Measurements from ENCODE around the gene MSMP. TPM values are rescaled to one million over a fixed set of nuclear protein-coding genes. Genes with fewer than 3 reads are reported as not detected.
A peak's percentile ranks its signal among the peaks of the same experiment; 100 is the strongest.

Gene MSMP
- total and polyA plus RNA-seq, 2 donors (not counting 3 experiments of a cell fraction or from before 2014, with no cell fraction given): 18.8 to 29.0 TPM

- CTCF ChIA-PET: interaction anchor here (1.5 to 8.9 kb wide), 3 partner anchors 10 to 29 kb away, joined by 3 to 53 read pairs (median 6); no protein-coding TSS in a partner anchor
- no peak overlapping the region for H3K4me2 ChIP-seq (ENCODE audit: insufficient read depth, low read length)
- H3K9ac ChIP-seq (replicated peaks; ENCODE audit: extremely low read depth, insufficient read depth, low read length): no peak overlapping the region
- no peak for FAIRE-seq
- no peak overlapping the region for H2AFZ ChIP-seq (ENCODE audit: low read depth, low read length)
- H3K9me1 ChIP-seq (replicated peaks; ENCODE audit: control insufficient read depth, extremely low read depth, insufficient read depth, low read length): no peaks in the 10 kb centered on the region
- no peaks in the 10 kb centered on the region for H3K27me3 ChIP-seq (ENCODE audit: control insufficient read depth in 2 of 2, insufficient read depth in 2 of 2, low read length in 2 of 2)
- POLR2A ChIA-PET: no interaction called here
- no peaks in the 10 kb centered on the region for H4K20me1 ChIP-seq (replicated peaks; ENCODE audit: control insufficient read depth, extremely low read depth, insufficient read depth, low read length)
- no peaks in the 10 kb centered on the region for H3K4me1 ChIP-seq (ENCODE audit: control insufficient read depth, extremely low read depth, insufficient read depth, low read length)
- intact Hi-C loops (cut with micrococcal nuclease) (no loop called here), dilution Hi-C loops (cut with MboI; ENCODE audit: extremely low pct_ligation_motif_present, low sequenced_read_pairs) (no loop called here)
- no peak for TF ChIP-seq FOS (IDR thresholded peaks at IDR 0.05; ENCODE audit: borderline replicate concordance, insufficient read depth, low read length)
- TF ChIP-seq JUN (IDR thresholded peaks at IDR 0.05; ENCODE audit: borderline replicate concordance, insufficient read depth, insufficient read length, low read depth): no peak
- no peak for TF ChIP-seq MYC (IDR thresholded peaks at IDR 0.05; ENCODE audit: low read depth, low read length)
- no peak for TF ChIP-seq POLR2A (IDR thresholded peaks at IDR 0.05; ENCODE audit: low read depth, low read length)
- no peak for TF ChIP-seq EZH2 (IDR thresholded peaks at IDR 0.05; ENCODE audit: borderline replicate concordance, low read depth, low read length, severe bottlenecking)
- TF ChIP-seq POLR2AphosphoS5 (IDR thresholded peaks at IDR 0.05; ENCODE audit: insufficient read depth, low read depth, low read length): no peak
- H3K36me3 ChIP-seq (ENCODE audit: control insufficient read depth in 2 of 2, extremely low read depth in 1 of 2, insufficient read depth in 2 of 2, low read length in 2 of 2): peaks cover 63 to 83% of the 10 kb centered on the region in 2 experiments
- no peak for DNase-seq (ENCODE audit: low read depth, low spot score)
- TSS peak; percentile 28 for BruUV-seq (replicated peaks)
- no peak overlapping the region for H3K4me3 ChIP-seq (replicated peaks in 1 of 3; ENCODE audit: insufficient read depth in 1 of 3, low read depth in 1 of 3, low read length in 3 of 3)
- H3K79me2 ChIP-seq (ENCODE audit: control insufficient read depth, insufficient read depth, low read length): peaks cover 2% of the 10 kb centered on the region
- no peak overlapping the region for H3K27ac ChIP-seq (ENCODE audit: insufficient read depth, low read depth, low read length)
- no peaks in the 10 kb centered on the region for H3K9me3 ChIP-seq (replicated peaks; ENCODE audit: control insufficient read depth, insufficient read depth, low read length)
Measured at GRCh38 chr9:35717132-35717870, 36.8 kb downstream of the MSMP start.

GRCh38 chr9:35716230-35716629, 37.8 kb downstream of the MSMP start:
- Histone ChIP-seq H4K20me1 (replicated peaks; ENCODE audit: control insufficient read depth, extremely low read depth, insufficient read depth, low read length) (no peaks in the 10 kb centered on the region), H3K4me1 (ENCODE audit: control insufficient read depth, extremely low read depth, insufficient read depth, low read length) (no peaks in the 10 kb centered on the region), H3K27ac (ENCODE audit: insufficient read depth, low read depth, low read length) (no peak overlapping the region), H3K27me3 (ENCODE audit: control insufficient read depth in 2 of 2, insufficient read depth in 2 of 2, low read length in 2 of 2) (no peaks in the 10 kb centered on the region), H3K9me3 (replicated peaks; ENCODE audit: control insufficient read depth, insufficient read depth, low read length) (no peaks in the 10 kb centered on the region), H3K4me3 (replicated peaks in 1 of 3; ENCODE audit: insufficient read depth in 1 of 3, low read depth in 1 of 3, low read length in 3 of 3) (no peak overlapping the region), H3K9ac (replicated peaks; ENCODE audit: extremely low read depth, insufficient read depth, low read length) (no peak overlapping the region), H3K4me2 (ENCODE audit: insufficient read depth, low read length) (no peak overlapping the region), H3K9me1 (replicated peaks; ENCODE audit: control insufficient read depth, extremely low read depth, insufficient read depth, low read length) (no peaks in the 10 kb centered on the region), H3K36me3 (ENCODE audit: control insufficient read depth in 2 of 2, extremely low read depth in 1 of 2, insufficient read depth in 2 of 2, low read length in 2 of 2) (peaks cover 64 to 84% of the 10 kb centered on the region in 2 experiments), H2AFZ (ENCODE audit: low read depth, low read length) (no peak overlapping the region), H3K79me2 (ENCODE audit: control insufficient read depth, insufficient read depth, low read length) (no peaks in the 10 kb centered on the region)
- intact Hi-C loops (cut with micrococcal nuclease) (no loop called here), dilution Hi-C loops (cut with MboI; ENCODE audit: extremely low pct_ligation_motif_present, low sequenced_read_pairs) (no loop called here)
- CTCF ChIA-PET: interaction anchor here (8.9 kb wide), 1 partner anchor 19 kb away, joined by 53 read pairs; no protein-coding TSS in a partner anchor
- BruUV-seq (replicated peaks): no TSS peak
- no peak for FAIRE-seq
- POLR2A ChIA-PET: no interaction called here
- DNase-seq (ENCODE audit: low read depth, low spot score): no peak
- TF ChIP-seq MAX (IDR thresholded peaks at IDR 0.05; ENCODE audit: insufficient read depth, insufficient read length): no peak
